Measurements from ENCODE around the gene CMIP. TPM values are rescaled to one million over a fixed set of nuclear protein-coding genes. Genes with fewer than 3 reads are reported as not detected.

Gene CMIP
- total and polyA plus RNA-seq, 7 donors, result 1.4 to 8.9 (median 4.1) TPM

- intact Hi-C loops (cut with DNase I), result no loop called here
- ATAC-seq (no peak), DNase-seq (no peak)
- no peaks in the 10 kb centered on the region for H3K36me3 ChIP-seq (ENCODE audit: insufficient read depth in 1 of 2, low read depth in 1 of 2)
- no peaks in the 10 kb centered on the region for H3K4me1 ChIP-seq
- no peak overlapping the region for H3K4me3 ChIP-seq
- no peak overlapping the region for H3K27ac ChIP-seq
- H3K9me3 ChIP-seq, result no peaks in the 10 kb centered on the region
- H3K27me3 ChIP-seq (ENCODE audit: insufficient read depth in 3 of 3, low read length in 2 of 3), result no peaks in the 10 kb centered on the region
- TF ChIP-seq CTCF (IDR thresholded peaks at IDR 0.05), result no peak
- WGBS, 3 donors, result 86 to 90% (median 90%) methylated on average over 10 of the region's 10 CpGs
Observed at GRCh38 chr16:81535679-81536360, 91.2 kb downstream of the CMIP start.

GRCh38 chr16:81536648-81537047, 92.0 kb downstream of the CMIP start:
- Histone ChIP-seq H3K27ac (no peak overlapping the region), H3K36me3 (ENCODE audit: insufficient read depth in 1 of 2, low read depth in 1 of 2) (no peaks in the 10 kb centered on the region), H3K27me3 (ENCODE audit: insufficient read depth in 3 of 3, low read length in 2 of 3) (no peaks in the 10 kb centered on the region), H3K4me1 (no peaks in the 10 kb centered on the region), H3K4me3 (no peak overlapping the region), H3K9me3 (no peaks in the 10 kb centered on the region)
- intact Hi-C loops (cut with DNase I), result no loop called here
- ATAC-seq (no peak), DNase-seq (no peak)
- 79 to 87% (median 84%) methylated on average over 11 of the region's 11 CpGs for WGBS, 3 donors
- TF ChIP-seq CTCF (IDR thresholded peaks at IDR 0.05), result no peak

- intact Hi-C loops (cut with DNase I), result no loop called here
- DNase-seq, result no peak
- H3K4me3 ChIP-seq, result no peak overlapping the region
Observed at GRCh38 chr16:81537721-81538561, 93.3 kb downstream of the CMIP start.

GRCh38 chr16:81539009-81539758, 94.6 kb downstream of the CMIP start:
- no peak for ATAC-seq
- TF ChIP-seq CTCF (IDR thresholded peaks at IDR 0.05), result no peak
- no peak for DNase-seq
- intact Hi-C loops (cut with DNase I), result no loop called here
- Histone ChIP-seq H3K27ac (no peak overlapping the region), H3K4me1 (no peaks in the 10 kb centered on the region), H3K4me3 (no peak overlapping the region), H3K27me3 (ENCODE audit: insufficient read depth in 3 of 3, low read length in 2 of 3) (no peaks in the 10 kb centered on the region), H3K36me3 (ENCODE audit: insufficient read depth in 1 of 2, low read depth in 1 of 2) (no peaks in the 10 kb centered on the region), H3K9me3 (no peaks in the 10 kb centered on the region)
- WGBS, 3 donors, result 54 to 63% (median 59%) methylated on average over 18 of the region's 18 CpGs

More at GRCh38 chr16:81537721-81538561, 93.3 kb downstream of the CMIP start:
- Histone ChIP-seq H3K27me3 (ENCODE audit: insufficient read depth in 3 of 3, low read length in 2 of 3) (no peaks in the 10 kb centered on the region), H3K27ac (no peak overlapping the region), H3K9me3 (no peaks in the 10 kb centered on the region), H3K36me3 (ENCODE audit: insufficient read depth in 1 of 2, low read depth in 1 of 2) (no peaks in the 10 kb centered on the region), H3K4me1 (no peaks in the 10 kb centered on the region)
- 90 to 94% (median 91%) methylated on average over 18 of the region's 18 CpGs for WGBS, 3 donors
- ATAC-seq, result no peak
- TF ChIP-seq CTCF (IDR thresholded peaks at IDR 0.05), result no peak
